Thymus (tissue), 11 donors: ENCODE results near the gene LGR6. TPM values are rescaled to one million over a fixed set of nuclear protein-coding genes. Genes with fewer than 3 reads are reported as not detected.
"Not testable (repeated sequence)": the region's sequence is repeated elsewhere in the genome, so short reads cannot be mapped to it uniquely, and the experiment has no call there.

Experiments used
- DNase-seq, 9 donors: peaks; one replicate each; pipeline ENCODE4 v3.0.0-alpha.2; 2013; ENCODE audit warnings: low spot score in 9 of 9, low read depth in 6 of 9, missing footprints in 1 of 9
- H3K27ac ChIP-seq, 2 donors: one replicate each; pipeline ENCODE4 v1.5.1; 2013; ENCODE audit warnings: control low read depth in 1 of 2, low read depth in 1 of 2, low read length in 1 of 2, mild to moderate bottlenecking in 1 of 2, moderate library complexity in 1 of 2
- H3K27me3 ChIP-seq, 2 donors: one replicate each; pipeline ENCODE4 v1.5.1; 2013; ENCODE audit warnings: low read length in 1 of 2; ENCODE audit not compliant: control insufficient read depth in 2 of 2, insufficient read depth in 1 of 2
- H3K36me3 ChIP-seq, 2 donors: one replicate each; pipeline ENCODE4 v1.5.1; 2013; ENCODE audit warnings: low read length in 1 of 2, mild to moderate bottlenecking in 1 of 2, moderate library complexity in 1 of 2; ENCODE audit not compliant: control insufficient read depth in 2 of 2, insufficient read depth in 2 of 2
- H3K4me1 ChIP-seq, 2 donors: one replicate each; pipeline ENCODE4 v1.5.1; 2013; ENCODE audit warnings: low read length in 2 of 2; ENCODE audit not compliant: control insufficient read depth in 2 of 2, insufficient read depth in 2 of 2
- H3K4me3 ChIP-seq, 2 donors: one replicate each; pipeline ENCODE4 v1.5.1; 2013; ENCODE audit warnings: low read length in 2 of 2, control low read depth in 1 of 2, mild to moderate bottlenecking in 1 of 2
- H3K9me3 ChIP-seq, 2 donors: one replicate each; pipeline ENCODE4 v1.5.1; 2013; ENCODE audit warnings: low read length in 1 of 2, mild to moderate bottlenecking in 1 of 2; ENCODE audit not compliant: control insufficient read depth in 2 of 2, insufficient read depth in 1 of 2
- WGBS: extraction: QIAGEN DNeasy Blood & Tissue Kit; methylation state at CpG from one replicate; pipeline ENCODE4 v1.1.7; 2013; 5-methylcytosine and 5-hydroxymethylcytosine counted together
- polyA plus RNA-seq: library from polyadenylated mRNA; stranded (reverse); fragments of 200-250 nt; gene quantifications from one replicate; pipeline ENCODE4 v1.2.3, GENCODE V29; 2013
- total RNA-seq: library from RNA; stranded (reverse); fragments of 120-200 nt; gene quantifications from one replicate; pipeline ENCODE4 v1.2.4, GENCODE V29; 2013
- donor health status: healthy.

Gene LGR6
- total and polyA plus RNA-seq, 2 donors: 0.05 to 1.0 TPM

DNA sequence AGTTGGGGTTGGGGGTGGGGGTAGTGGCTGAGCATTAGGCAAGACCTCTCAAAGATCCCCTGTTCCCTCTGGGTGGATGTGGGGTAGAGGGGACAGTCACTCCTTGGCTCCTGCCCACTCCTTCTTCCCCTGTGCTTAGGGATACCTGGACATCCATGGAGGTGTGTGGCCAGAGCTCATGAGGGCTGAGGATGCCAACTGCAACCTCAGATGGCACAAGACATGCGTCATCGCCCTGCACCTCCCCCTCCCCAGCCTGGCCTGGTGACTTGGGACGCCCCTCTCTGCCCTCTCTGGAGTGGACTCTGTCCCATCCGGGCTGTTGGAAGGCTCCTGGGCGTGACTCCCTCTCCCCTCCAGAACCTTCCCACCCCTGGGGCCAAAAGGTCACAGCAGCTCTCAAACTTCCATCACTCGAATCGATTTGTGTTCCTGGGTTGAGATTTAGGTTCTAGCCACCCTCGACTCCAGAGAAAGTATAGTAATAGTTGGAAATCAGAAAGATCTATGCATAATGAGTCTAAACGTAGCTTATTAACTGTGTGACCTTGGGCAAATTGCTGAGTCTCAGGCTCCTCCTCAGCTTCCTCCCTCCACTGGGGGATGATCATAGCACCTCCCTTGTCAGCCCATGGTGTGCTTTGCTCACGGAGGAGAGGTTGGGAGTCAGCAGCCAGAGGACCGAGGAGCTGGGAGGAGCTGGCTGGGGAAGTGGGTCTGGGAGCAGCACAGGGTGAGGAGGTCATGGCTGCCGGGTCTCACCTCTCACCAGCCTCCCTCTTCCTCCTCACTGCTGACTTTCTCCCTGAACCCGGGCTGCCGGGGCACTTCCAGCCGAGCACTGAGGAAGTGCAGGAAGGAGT, 30.9 kb upstream of the LGR6 start:
- DNase-seq: peak in 1 of 9 donors; percentile 54
- WGBS: 41% methylated on average over 15 of the region's 15 CpGs
- peaks cover 77 to 85% of the 10 kb centered on the region in 2 donors for H3K4me1 ChIP-seq
- H3K36me3 ChIP-seq: peaks cover 5 to 6% of the 10 kb centered on the region in 2 donors
- H3K27me3 ChIP-seq: no peaks in the 10 kb centered on the region
- H3K4me3 ChIP-seq: peak overlapping the region in 1 of 2 donors; percentile 84
- peak overlapping the region; percentile 43 to 98 for H3K27ac ChIP-seq
- H3K9me3 ChIP-seq: peaks cover 0 to 5% of the 10 kb centered on the region in 2 donors

DNA sequence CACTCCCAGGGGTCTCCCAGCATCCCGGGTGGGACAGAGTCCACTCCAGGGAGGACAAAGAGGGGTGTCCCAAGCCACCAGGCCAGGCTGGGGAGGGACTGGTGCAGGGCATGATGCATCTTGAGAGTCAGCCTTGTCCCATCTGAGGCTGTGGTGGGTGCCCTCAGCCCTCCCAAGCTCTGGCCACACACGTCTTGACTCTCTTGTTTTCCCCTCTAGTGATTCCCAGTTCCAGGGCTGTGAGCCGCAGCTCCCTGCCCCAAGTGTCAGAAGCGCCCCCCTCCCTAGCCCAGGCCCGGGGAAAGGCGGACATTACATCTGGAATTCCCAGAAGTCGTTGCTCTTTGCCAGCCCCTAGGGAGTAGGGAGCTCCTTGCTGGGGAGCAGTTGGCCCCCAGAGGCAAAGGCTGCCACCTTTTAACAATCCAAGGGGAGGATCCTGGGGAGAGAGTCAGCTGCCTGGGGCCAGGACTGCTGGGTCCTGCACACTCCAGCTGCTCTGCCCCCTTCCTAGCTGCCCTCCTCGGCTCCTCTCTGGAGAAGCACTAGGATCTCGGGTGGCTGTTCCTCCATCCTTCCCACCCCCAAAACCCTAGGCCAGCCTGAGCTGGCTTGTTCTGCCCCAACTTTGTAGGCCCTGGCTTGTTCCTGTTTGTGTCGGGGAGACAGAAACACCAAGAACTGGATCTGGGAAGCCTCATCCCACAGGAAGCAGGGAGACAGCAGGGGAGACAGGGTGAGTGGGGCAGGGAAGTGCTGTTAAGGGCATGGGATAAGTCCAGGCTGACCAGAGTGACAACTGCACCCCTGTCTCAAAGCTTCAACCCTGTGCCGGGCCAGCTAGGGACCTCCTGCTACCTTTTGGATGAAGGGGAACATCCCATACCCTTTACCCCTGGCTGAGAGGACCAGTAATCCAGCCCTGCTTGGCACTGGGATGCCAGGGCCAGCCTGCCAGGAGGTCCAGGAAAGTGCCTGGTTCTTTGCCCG, 30.0 kb upstream of the LGR6 start:
- peak in 1 of 9 donors; percentile 32 for DNase-seq
- Histone ChIP-seq H3K4me3 (no peak overlapping the region), H3K4me1 (peaks cover 69 to 80% of the 10 kb centered on the region in 2 donors), H3K36me3 (no peaks in the 10 kb centered on the region), H3K27me3 (no peaks in the 10 kb centered on the region), H3K27ac (peak overlapping the region in 1 of 2 donors; percentile 52), H3K9me3 (peaks cover 0 to 5% of the 10 kb centered on the region in 2 donors)
- WGBS: 87% methylated on average over 12 of the region's 12 CpGs

DNA sequence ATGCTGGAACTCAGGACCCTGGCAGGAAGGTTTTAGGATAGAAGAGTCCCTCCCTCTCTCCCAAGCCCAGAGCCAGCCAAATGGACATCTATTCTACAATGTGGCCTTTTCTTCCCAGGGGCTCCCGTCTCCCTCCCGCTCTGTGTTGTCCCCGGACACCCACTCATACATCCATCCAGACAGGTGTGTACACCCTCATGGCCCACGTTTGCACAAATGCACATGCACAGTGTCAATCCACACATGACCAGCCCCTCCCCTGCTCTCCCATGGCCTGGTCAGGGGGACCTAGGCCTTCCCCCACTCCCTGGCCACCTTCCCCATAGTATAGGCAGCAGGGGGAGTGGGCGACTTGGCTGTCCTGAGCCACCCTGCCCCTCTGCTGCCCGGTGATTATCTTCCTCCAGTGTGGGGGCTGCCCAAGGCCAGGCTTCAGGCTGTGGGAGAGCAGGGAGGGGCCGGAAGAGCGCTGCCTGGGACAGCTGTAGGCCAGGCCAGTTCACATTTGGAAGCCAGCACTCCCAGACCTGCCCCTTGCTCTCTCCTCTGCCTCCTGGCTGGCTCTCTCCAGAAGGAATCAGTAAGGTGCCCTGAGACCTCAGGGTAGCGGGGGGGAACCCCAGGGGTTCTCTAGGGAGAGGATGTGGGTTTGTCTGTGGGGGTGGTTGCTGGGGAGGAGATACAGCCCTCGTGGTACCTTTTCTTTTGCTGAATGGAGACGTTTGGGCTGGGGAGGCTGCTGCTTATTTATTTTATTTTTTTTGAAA, 29.1 kb upstream of the LGR6 start:
- no peak overlapping the region for H3K4me3 ChIP-seq

DNA sequence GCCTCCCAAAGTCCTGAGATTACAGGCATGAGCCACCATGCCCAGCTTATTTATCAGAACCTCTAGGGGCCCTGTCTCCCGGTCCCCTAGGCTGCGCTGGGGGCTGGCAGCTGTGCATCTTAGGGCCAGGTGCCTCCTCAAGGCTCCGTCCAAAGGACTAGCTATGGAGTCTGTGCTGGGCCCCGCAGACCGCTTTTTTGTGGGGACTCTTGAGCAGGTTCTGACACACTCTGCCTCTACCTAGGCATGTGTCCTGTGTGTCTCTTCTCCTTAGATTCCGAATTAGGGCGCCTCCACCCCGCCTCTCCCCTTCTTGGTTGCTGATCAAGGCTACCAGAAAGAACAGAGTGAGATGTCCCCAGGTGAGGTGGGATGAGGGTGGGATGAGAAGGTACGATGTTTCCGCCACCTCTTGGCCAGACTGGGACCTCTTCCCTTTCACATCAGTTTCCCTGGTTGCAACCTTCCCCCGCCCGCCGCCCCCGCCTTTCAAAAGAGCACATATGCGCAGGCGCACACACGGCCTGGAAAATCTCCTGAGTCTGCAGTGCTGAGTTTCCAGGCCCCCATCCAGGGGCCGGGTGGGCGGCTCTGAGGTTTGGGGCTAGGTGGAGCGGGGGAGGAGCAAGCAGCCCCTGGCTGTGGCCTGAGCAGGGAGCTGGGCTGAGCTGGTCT, 28.2 kb upstream of the LGR6 start:
- peak overlapping the region; percentile 31 to 76 for H3K27ac ChIP-seq

More for the DNA sequence above, 29.1 kb upstream of the LGR6 start:
- Histone ChIP-seq H3K27me3 (no peaks in the 10 kb centered on the region), H3K36me3 (no peaks in the 10 kb centered on the region), H3K27ac (peak overlapping the region; percentile 31 to 76), H3K9me3 (peaks cover 0 to 5% of the 10 kb centered on the region in 2 donors), H3K4me1 (peaks cover 60 to 73% of the 10 kb centered on the region in 2 donors)
- peak in 4 of 9 donors; percentile 66 to 89 (median 72) for DNase-seq
- WGBS: 49% methylated on average over 11 of the region's 11 CpGs

DNA sequence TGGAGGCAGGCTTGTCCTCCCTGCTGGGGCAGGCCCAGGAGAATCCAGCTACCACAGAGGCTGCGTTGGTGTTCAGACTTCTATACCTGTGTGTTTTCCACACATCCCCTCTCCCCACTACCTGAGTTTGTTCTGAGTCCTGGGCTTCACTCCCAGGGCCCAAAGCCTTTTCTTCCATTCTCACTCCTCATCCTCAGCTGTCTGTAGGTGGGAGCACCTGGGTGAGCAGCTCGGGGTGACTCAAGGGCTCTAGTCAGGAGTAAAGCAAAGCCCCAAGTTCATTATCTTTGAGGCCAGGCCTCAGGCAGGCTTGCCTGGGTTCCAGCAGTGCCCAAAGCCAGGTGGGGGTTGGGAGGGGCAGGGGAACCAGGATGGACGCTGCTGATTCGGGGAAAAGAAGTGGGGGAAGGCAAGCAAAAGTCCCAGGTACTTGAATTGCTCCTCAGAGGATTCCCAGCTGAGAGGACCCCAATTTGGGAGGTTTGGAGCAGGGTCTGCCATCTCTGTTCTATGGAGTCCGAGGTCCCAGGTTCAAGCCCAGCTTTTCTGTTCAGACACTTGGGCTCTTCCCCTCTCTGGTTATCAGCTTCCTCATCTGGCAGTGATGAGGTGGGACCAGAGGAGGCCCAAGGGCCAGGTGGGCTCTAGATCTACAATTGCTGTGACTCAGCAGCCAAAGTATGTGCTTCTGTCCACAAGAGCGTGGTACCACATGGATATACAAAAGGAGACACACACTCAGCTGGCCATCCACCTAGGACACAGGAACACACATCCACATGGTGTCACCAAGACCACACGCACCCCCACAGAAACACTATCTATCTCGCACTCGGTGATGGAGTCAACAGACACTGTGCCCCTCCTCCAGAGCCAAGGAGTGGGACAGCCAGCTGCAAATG, 27.4 kb upstream of the LGR6 start:
- no peak for DNase-seq
- no peaks in the 10 kb centered on the region for H3K27me3 ChIP-seq
- H3K27ac ChIP-seq: no peak overlapping the region
- WGBS: 89% methylated on average over 9 of the region's 9 CpGs
- H3K36me3 ChIP-seq: no peaks in the 10 kb centered on the region
- H3K4me1 ChIP-seq: peaks cover 59 to 67% of the 10 kb centered on the region in 2 donors
- H3K4me3 ChIP-seq: no peak overlapping the region
- H3K9me3 ChIP-seq: peaks cover 0 to 5% of the 10 kb centered on the region in 2 donors

More for the DNA sequence above, 28.2 kb upstream of the LGR6 start:
- peak in 1 of 9 donors; percentile 59 for DNase-seq
- H3K9me3 ChIP-seq: peaks cover 0 to 5% of the 10 kb centered on the region in 2 donors
- no peaks in the 10 kb centered on the region for H3K36me3 ChIP-seq
- no peaks in the 10 kb centered on the region for H3K27me3 ChIP-seq
- 75% methylated on average over 20 of the region's 20 CpGs for WGBS
- H3K4me1 ChIP-seq: peaks cover 60 to 70% of the 10 kb centered on the region in 2 donors
- no peak overlapping the region for H3K4me3 ChIP-seq

DNA sequence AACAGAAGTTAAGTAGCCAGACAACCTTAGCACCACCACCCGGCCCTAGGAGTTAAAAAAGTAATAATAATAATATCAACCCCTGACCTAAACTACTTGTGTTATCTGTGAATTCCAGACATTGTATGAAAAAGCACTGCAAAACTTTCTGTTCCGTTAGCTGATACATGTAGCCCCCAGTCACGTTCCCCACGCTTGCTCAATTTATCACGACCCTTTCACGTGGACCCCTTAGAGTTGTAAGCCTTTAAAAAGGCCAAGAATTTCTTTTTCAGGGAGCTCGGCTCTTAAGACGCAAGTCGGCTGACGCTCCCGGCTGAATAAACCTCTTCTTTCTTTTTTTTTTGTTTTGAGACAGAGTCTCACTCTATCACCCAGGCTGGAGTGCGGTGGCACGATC, 26.5 kb upstream of the LGR6 start:
- not testable (repeated sequence) for H3K36me3 ChIP-seq, H3K4me3 ChIP-seq, H3K27me3 ChIP-seq, DNase-seq, H3K9me3 ChIP-seq, H3K27ac ChIP-seq
- WGBS: 98% methylated on average over 13 of the region's 13 CpGs
- peaks cover 52 to 60% of the 10 kb centered on the region in 2 donors for H3K4me1 ChIP-seq

DNA sequence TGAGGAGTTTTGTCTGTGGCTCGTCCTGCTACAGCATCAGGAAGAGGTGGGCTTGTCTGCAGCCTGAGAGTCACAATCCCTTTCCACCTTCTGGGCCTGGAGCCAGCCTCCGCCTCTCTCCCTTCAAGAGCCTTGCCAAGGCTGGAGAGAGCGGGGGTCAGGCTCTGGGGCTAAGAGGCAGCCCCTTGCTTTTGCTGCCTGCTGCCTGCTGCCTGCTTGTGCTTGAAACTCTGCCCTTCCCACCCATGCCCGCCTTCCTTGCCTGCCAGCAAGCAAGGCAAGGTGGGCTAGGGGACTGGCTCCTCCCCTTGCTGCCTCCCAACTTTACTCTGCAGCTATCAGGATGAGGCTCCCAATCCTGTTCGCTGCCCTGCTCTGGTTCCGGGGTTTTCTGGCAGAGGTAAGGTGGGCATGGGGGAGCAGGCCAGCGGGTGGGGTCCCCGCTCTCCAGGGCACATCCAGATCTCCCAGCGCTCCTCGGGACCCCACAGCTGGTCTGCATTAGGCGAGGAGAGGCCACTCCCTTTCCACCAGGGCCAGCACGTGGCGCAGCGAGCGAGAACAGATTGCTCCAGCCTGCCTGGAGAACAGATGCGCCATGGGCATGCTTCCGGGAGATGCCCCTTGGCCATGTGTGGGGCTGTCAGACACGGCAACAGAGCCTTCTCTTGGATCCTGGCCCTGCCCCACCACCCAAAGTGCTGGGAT, 25.7 kb upstream of the LGR6 start:
- Histone ChIP-seq H3K27ac (no peak overlapping the region), H3K27me3 (no peaks in the 10 kb centered on the region), H3K4me1 (peaks cover 44 to 52% of the 10 kb centered on the region in 2 donors), H3K9me3 (peaks cover 0 to 5% of the 10 kb centered on the region in 2 donors), H3K4me3 (no peak overlapping the region), H3K36me3 (no peaks in the 10 kb centered on the region)
- 90% methylated on average over 18 of the region's 18 CpGs for WGBS
- no peak for DNase-seq
